HepG2 (cell line): ENCODE results near the gene ELF2. TPM values are rescaled to one million over a fixed set of nuclear protein-coding genes. Genes with fewer than 3 reads are reported as not detected.

ENCODE experiments used
- ATF7 ChIP-seq, 2 experiments: fragments of 450-650 bp in 1 of 2; sonication (generic) in 1 of 2; formaldehyde crosslinking in 1 of 2; IDR thresholded peaks; 2 replicates each; pipeline versions ENCODE4 v1.4.0 to v1.6.1; 2016 to 2020; ENCODE audit warnings: antibody characterized with exemption in 1 of 2, mild to moderate bottlenecking in 1 of 2, missing genetic modification reagents in 1 of 2
- ELF3 ChIP-seq: IDR thresholded peaks from 2 replicates; pipeline ENCODE4 v1.6.1; 2016; ENCODE audit warnings: missing genetic modification reagents, missing compliant biosample characterization
- ETS1 ChIP-seq: sonication (generic); formaldehyde crosslinking; IDR thresholded peaks from 2 replicates; pipeline ENCODE4 v1.4.0; 2020; ENCODE audit warnings: missing genetic modification reagents
- GFI1 ChIP-seq: sonication (generic); formaldehyde crosslinking; IDR thresholded peaks from 2 replicates; pipeline ENCODE4 v1.5.0; 2020; ENCODE audit warnings: missing genetic modification reagents, mild to moderate bottlenecking, borderline replicate concordance
- GMEB2 ChIP-seq: IDR thresholded peaks from 2 replicates; pipeline ENCODE4 v1.6.1; 2016; ENCODE audit warnings: missing biosample characterization, missing genetic modification reagents, low read depth
- RAD21 ChIP-seq: fragments of 450-650 bp; formaldehyde crosslinking; IDR thresholded peaks from 2 replicates; pipeline ENCODE4 v1.5.0; 2020; ENCODE audit warnings: mild to moderate bottlenecking
- RBAK ChIP-seq: sonication (generic); formaldehyde crosslinking; IDR thresholded peaks from 2 replicates; pipeline ENCODE4 v1.5.1; 2020; ENCODE audit warnings: mild to moderate bottlenecking, missing genetic modification reagents
- RELA ChIP-seq: sonication (generic); formaldehyde crosslinking; IDR thresholded peaks from 2 replicates; pipeline ENCODE4 v1.4.0; 2020; ENCODE audit warnings: missing genetic modification reagents
- SIN3A ChIP-seq: IDR thresholded peaks from 2 replicates; pipeline ENCODE4 v1.6.1; 2011; ENCODE audit warnings: low read depth, mild to moderate bottlenecking, control low read depth, low read length, borderline replicate concordance
- SMAD1 ChIP-seq: sonication (generic); formaldehyde crosslinking; IDR thresholded peaks from 2 replicates; pipeline ENCODE4 v1.4.0; 2020; ENCODE audit warnings: missing genetic modification reagents, low read depth, mild to moderate bottlenecking, borderline replicate concordance
- SRSF4 ChIP-seq: fragments of 200-400 bp; formaldehyde crosslinking; IDR thresholded peaks from one replicate; pipeline ENCODE4 v1.6.1; 2018; ENCODE audit warnings: mild to moderate bottlenecking, low read depth, low read length, moderate library complexity; ENCODE audit not compliant: poor library complexity, severe bottlenecking
- ZFP1 ChIP-seq: IDR thresholded peaks from 2 replicates; pipeline ENCODE4 v1.6.1; 2016
- ZFY ChIP-seq: sonication (generic); formaldehyde crosslinking; IDR thresholded peaks from 2 replicates; pipeline ENCODE4 v1.4.0; 2020; ENCODE audit warnings: missing genetic modification reagents
- ZNF20 ChIP-seq: sonication (generic); formaldehyde crosslinking; IDR thresholded peaks from 2 replicates; pipeline ENCODE4 v1.4.0; 2020; ENCODE audit warnings: mild to moderate bottlenecking, moderate library complexity, missing genetic modification reagents
- ZNF354B ChIP-seq: sonication (generic); formaldehyde crosslinking; IDR thresholded peaks from 2 replicates; pipeline ENCODE4 v1.8.0; 2022; ENCODE audit warnings: mild to moderate bottlenecking, missing genetic modification reagents
- ZNF543 ChIP-seq: sonication (generic); formaldehyde crosslinking; IDR thresholded peaks from 2 replicates; pipeline ENCODE4 v1.4.0; 2020; ENCODE audit warnings: mild to moderate bottlenecking, missing genetic modification reagents
- ZNF703 ChIP-seq: sonication (generic); formaldehyde crosslinking; IDR thresholded peaks from 2 replicates; pipeline ENCODE4 v1.5.1; 2020; ENCODE audit warnings: missing genetic modification reagents, mild to moderate bottlenecking, moderate library complexity, borderline replicate concordance
- ZNF746 ChIP-seq: sonication (generic); formaldehyde crosslinking; IDR thresholded peaks from 2 replicates; pipeline ENCODE4 v1.8.0; 2022; ENCODE audit warnings: mild to moderate bottlenecking, missing genetic modification reagents
- polyA plus RNA-seq, 8 experiments: library from polyadenylated mRNA; depleted of rRNA in 3 of 8; stranded (reverse) in 7 of 8; unstranded in 1 of 8; fragments of >200 nt; fragmentation: Illumina TruSeq in 4 of 8; extraction: Trizol in 4 of 8; gene quantifications; 2 replicates each; pipeline versions ENCODE4 v1.2.1 to v1.2.3, GENCODE V29; 2011 to 2016; ENCODE audit warnings: low read depth in 4 of 8, missing spikeins in 1 of 8, mixed read lengths in 1 of 8; ENCODE audit not compliant: insufficient read depth in 1 of 8
- total RNA-seq, 5 experiments: library from RNA; depleted of rRNA; stranded (reverse); fragments of >200 nt; fragmentation: Illumina TruSeq; extraction: Trizol; gene quantifications; 2 replicates each; pipeline ENCODE4 v1.2.3, GENCODE V29; 2016; ENCODE audit warnings: low read depth in 1 of 5
- TF ChIP-seq, protein P1 (sequence below): sonication (generic); formaldehyde crosslinking; IDR thresholded peaks from 2 replicates; pipeline ENCODE4 v1.9.0; 2021; ENCODE audit warnings: missing genetic modification reagents, borderline replicate concordance
- TF ChIP-seq, protein P2 (sequence below): sonication (generic); formaldehyde crosslinking; IDR thresholded peaks from 2 replicates; pipeline ENCODE4 v1.4.0; 2020; ENCODE audit warnings: mild to moderate bottlenecking, missing genetic modification reagents

ELF2 gene
- total and polyA plus RNA-seq, 2 of the 13 experiments (the other 11 are each of a cell fraction or from before 2014, with no cell fraction given), result 28.6 to 35.4 TPM

DNA sequence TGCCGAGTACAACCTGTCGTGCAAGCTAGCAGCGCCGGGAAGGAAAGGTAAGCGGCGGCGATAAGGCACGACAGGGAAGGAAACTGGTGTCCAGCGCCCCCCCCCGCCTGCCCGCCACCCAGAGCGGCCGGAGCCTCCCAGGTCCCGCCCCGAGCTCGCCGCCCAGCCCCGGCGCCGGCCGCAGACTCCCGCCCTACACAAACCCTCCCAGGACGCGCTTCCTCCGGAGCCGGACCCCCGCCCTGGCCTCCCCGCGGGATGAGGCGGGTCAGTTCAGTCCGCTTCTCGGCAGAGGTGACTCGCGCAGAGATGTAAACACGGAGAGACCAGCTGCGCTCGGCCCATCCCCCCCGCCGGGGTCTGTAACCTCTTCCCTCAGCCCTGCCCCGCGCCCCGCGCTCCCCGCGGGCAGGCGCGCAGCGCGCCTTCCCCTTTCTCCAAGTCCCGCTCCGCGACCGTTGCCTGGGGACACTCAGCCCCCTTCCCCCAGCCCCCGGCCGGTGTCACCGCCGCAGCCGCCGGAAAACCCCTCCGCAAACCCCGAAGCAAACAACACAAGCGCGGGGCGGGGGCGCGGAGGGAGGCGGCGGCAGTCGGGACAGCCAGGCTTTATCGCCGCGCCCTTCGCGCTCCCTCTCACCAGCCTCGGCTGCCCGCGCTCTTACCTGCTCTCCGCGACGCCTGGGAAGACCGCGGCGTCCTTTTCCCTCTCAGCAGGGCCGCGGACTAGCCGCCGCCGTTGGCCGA is 543 bp downstream of the ELF2 start (continued):
- TF ChIP-seq ZNF703 (CRISPR knock-in tag), result 0 out of 2 replicates have a peak, but pooled peaks have one; percentile 8
- no peak for TF ChIP-seq ZFP1 (CRISPR knock-in tag)
- TF ChIP-seq RELA (CRISPR knock-in tag), result 0 out of 2 replicates have a peak, but pooled peaks have one; percentile 22
- peak; percentile 45; the same call in 1 of the 2 replicates for TF ChIP-seq RAD21 (CRISPR knock-in tag)
- TF ChIP-seq ELF3 (CRISPR knock-in tag), result no peak; the same call in 1 of the 2 replicates
- peak; percentile 20; the same call in 1 of the 2 replicates for TF ChIP-seq SIN3A
- no peak for TF ChIP-seq GMEB2 (CRISPR knock-in tag)
- TF ChIP-seq, protein P1, sequence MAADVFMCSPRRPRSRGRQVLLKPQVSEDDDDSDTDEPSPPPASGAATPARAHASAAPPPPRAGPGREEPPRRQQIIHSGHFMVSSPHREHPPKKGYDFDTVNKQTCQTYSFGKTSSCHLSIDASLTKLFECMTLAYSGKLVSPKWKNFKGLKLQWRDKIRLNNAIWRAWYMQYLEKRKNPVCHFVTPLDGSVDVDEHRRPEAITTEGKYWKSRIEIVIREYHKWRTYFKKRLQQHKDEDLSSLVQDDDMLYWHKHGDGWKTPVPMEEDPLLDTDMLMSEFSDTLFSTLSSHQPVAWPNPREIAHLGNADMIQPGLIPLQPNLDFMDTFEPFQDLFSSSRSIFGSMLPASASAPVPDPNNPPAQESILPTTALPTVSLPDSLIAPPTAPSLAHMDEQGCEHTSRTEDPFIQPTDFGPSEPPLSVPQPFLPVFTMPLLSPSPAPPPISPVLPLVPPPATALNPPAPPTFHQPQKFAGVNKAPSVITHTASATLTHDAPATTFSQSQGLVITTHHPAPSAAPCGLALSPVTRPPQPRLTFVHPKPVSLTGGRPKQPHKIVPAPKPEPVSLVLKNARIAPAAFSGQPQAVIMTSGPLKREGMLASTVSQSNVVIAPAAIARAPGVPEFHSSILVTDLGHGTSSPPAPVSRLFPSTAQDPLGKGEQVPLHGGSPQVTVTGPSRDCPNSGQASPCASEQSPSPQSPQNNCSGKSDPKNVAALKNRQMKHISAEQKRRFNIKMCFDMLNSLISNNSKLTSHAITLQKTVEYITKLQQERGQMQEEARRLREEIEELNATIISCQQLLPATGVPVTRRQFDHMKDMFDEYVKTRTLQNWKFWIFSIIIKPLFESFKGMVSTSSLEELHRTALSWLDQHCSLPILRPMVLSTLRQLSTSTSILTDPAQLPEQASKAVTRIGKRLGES (CRISPR knock-in tag), result no peak
- TF ChIP-seq SRSF4, result no peak
- no peak for TF ChIP-seq RBAK (CRISPR knock-in tag)
- TF ChIP-seq ZNF543 (CRISPR knock-in tag), result 0 out of 2 replicates have a peak, but pooled peaks have one; percentile 45
- no peak for TF ChIP-seq GFI1 (CRISPR knock-in tag)
- TF ChIP-seq ATF7 (IDR thresholded peaks at IDR 0.05), result no peak
- no peak for TF ChIP-seq ATF7 (CRISPR knock-in tag; IDR thresholded peaks at IDR 0.05)
- peak; percentile 48 for TF ChIP-seq ZFY
- no peak for TF ChIP-seq ZNF20 (CRISPR knock-in tag)
- TF ChIP-seq ETS1, result no peak
- no peak for TF ChIP-seq ZNF354B (CRISPR knock-in tag)
- no peak for TF ChIP-seq ZNF746
- 0 out of 2 replicates have a peak, but pooled peaks have one; percentile 49 for TF ChIP-seq SMAD1 (CRISPR knock-in tag)
- TF ChIP-seq, protein P2, sequence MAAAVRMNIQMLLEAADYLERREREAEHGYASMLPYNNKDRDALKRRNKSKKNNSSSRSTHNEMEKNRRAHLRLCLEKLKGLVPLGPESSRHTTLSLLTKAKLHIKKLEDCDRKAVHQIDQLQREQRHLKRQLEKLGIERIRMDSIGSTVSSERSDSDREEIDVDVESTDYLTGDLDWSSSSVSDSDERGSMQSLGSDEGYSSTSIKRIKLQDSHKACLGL (CRISPR knock-in tag), result peak; percentile 46; the same call in 1 of the 2 replicates
